Caco-2 (cell line): ENCODE results near the gene SLC12A7. TPM values are rescaled to one million over a fixed set of nuclear protein-coding genes. Genes with fewer than 3 reads are reported as not detected.
A peak's percentile ranks its signal among the peaks of the same experiment; 100 is the strongest.

ENCODE experiments used
- BruUV-seq: library from RNA; stranded (reverse); fragments of 400-500 nt; replicated peaks from 2 replicates; lab custom pipeline; 2021; lab: Mats Ljungman, UMichigan
- CTCF ChIA-PET: fragments of 300-600 bp; sonication (Branson Sonifier 250); formaldehyde crosslinking; loops from one replicate; lab custom pipeline; 2022; ENCODE audit warnings: antibody characterized with exemption; lab: Charles Lee
- POLR2A ChIA-PET: fragments of 300-600 bp; sonication (Branson Sonifier 250); formaldehyde crosslinking; loops from one replicate; lab custom pipeline; 2022; ENCODE audit warnings: antibody characterized with exemption; lab: Charles Lee
- DNase-seq, 2 experiments: peaks; one replicate each; pipeline versions ENCODE4 v3.0.0 to v3.0.0-alpha.2; 2020 to 2022
- H3K27me3 ChIP-seq: replicated peaks from 2 replicates; pipeline ENCODE4 v1.6.0; 2011; ENCODE audit warnings: low read length; ENCODE audit not compliant: control insufficient read depth, insufficient read depth
- H3K36me3 ChIP-seq: 2 replicates; pipeline ENCODE4 v1.5.1; 2011; ENCODE audit warnings: low read length; ENCODE audit not compliant: control insufficient read depth, insufficient read depth
- H3K4me1 ChIP-seq: fragments of 250-450 bp; sonication (Bioruptor Pico); 2 replicates; pipeline ENCODE4 v1.5.1; 2020; ENCODE audit warnings: mild to moderate bottlenecking
- H3K4me3 ChIP-seq: 2 replicates; pipeline ENCODE4 v1.5.1; 2011; ENCODE audit warnings: low read depth, mild to moderate bottlenecking, control low read depth, low read length
- H3K9me3 ChIP-seq: fragments of 250-450 bp; sonication (Bioruptor Pico); 2 replicates; pipeline ENCODE4 v1.5.1; 2020; ENCODE audit warnings: mild to moderate bottlenecking, moderate library complexity
- H3K27ac Mint-ChIP-seq: one replicate; pipeline ENCODE4 v1.8.0; 2022; ENCODE audit warnings: mixed read lengths; ENCODE audit not compliant: unreplicated experiment
- H3K27me3 Mint-ChIP-seq: one replicate; pipeline ENCODE4 v1.8.0; 2022; ENCODE audit warnings: mixed read lengths; ENCODE audit not compliant: insufficient read depth, unreplicated experiment
- H3K36me3 Mint-ChIP-seq: one replicate; pipeline ENCODE4 v1.8.0; 2022; ENCODE audit warnings: mild to moderate bottlenecking, mixed read lengths; ENCODE audit not compliant: insufficient read depth, unreplicated experiment
- H3K4me1 Mint-ChIP-seq: one replicate; pipeline ENCODE4 v1.8.0; 2022; ENCODE audit warnings: low read depth, mixed read lengths; ENCODE audit not compliant: unreplicated experiment
- H3K4me3 Mint-ChIP-seq: one replicate; pipeline ENCODE4 v1.8.0; 2022; ENCODE audit warnings: mild to moderate bottlenecking, moderate library complexity, mixed read lengths; ENCODE audit not compliant: unreplicated experiment
- H3K9me3 Mint-ChIP-seq: one replicate; pipeline ENCODE4 v1.8.0; 2022; ENCODE audit warnings: mixed read lengths; ENCODE audit not compliant: unreplicated experiment
- CTCF ChIP-seq, 2 experiments: fragments of 200-600 bp in 1 of 2; IDR thresholded peaks; 1 replicate in 1 of 2; 2 replicates in 1 of 2; pipeline versions ENCODE4 v1.5.1 to v1.8.0; 2011 to 2022; ENCODE audit warnings: antibody characterized with exemption in 1 of 2, control low read depth in 1 of 2, inconsistent platforms in 1 of 2, low read depth in 1 of 2, low read length in 1 of 2, mild to moderate bottlenecking in 1 of 2, moderate library complexity in 1 of 2; ENCODE audit not compliant: insufficient read depth in 1 of 2, severe bottlenecking in 1 of 2, unreplicated experiment in 1 of 2
- intact Hi-C: fragments of 100-400 bp; cut with micrococcal nuclease; formaldehyde crosslinking; loops from one replicate; pipeline ENCODE4 v1.10.0; 2022; ENCODE audit not compliant: unreplicated experiment
- total RNA-seq: library from RNA; stranded (reverse); gene quantifications from 2 replicates; pipeline ENCODE4 v1.2.3, GENCODE V29; 2022

SLC12A7 gene
- total RNA-seq, 1 experiment from 2014 or later, result 41.7 TPM

GRCh38 chr5:1130218-1130946 lies 18.5 kb upstream of the SLC12A7 start:
- CTCF ChIA-PET, result interaction anchor here (0.8 to 1.8 kb wide), 6 partner anchors 10 to 207 kb away, joined by 3 to 10 read pairs (median 4); no protein-coding TSS in a partner anchor
- no TSS peak for BruUV-seq
- H3K27ac Mint-ChIP-seq, result no peak overlapping the region

GRCh38 chr5:1129711-1130055 lies 17.8 kb upstream of the SLC12A7 start:
- no peaks in the 10 kb centered on the region; the same call in 1 of the 2 replicates for H3K36me3 ChIP-seq
- peaks cover 13% of the 10 kb centered on the region for H3K4me1 Mint-ChIP-seq
- no peaks in the 10 kb centered on the region for H3K36me3 Mint-ChIP-seq
- no peaks in the 10 kb centered on the region for H3K27me3 Mint-ChIP-seq
- CTCF ChIA-PET, result interaction anchor here (1.0 to 1.8 kb wide), 4 partner anchors 11 to 206 kb away, joined by 3 to 10 read pairs (median 3); no protein-coding TSS in a partner anchor
- no peak overlapping the region for H3K4me3 Mint-ChIP-seq
- peaks cover 41% of the 10 kb centered on the region for H3K4me1 ChIP-seq
- no peak for TF ChIP-seq CTCF (IDR thresholded peaks at IDR 0.05; ENCODE audit: insufficient read depth in 1 of 2, low read depth in 1 of 2, low read length in 1 of 2, severe bottlenecking in 1 of 2, unreplicated experiment in 1 of 2)
- H3K9me3 ChIP-seq, result no peaks in the 10 kb centered on the region
- BruUV-seq, result no TSS peak
- intact Hi-C loops, result no loop called here
- peaks cover 3% of the 10 kb centered on the region for H3K9me3 Mint-ChIP-seq
- H3K4me3 ChIP-seq, result no peak overlapping the region
- POLR2A ChIA-PET, result no interaction called here
- no peak overlapping the region for H3K27ac Mint-ChIP-seq
- no peaks in the 10 kb centered on the region for H3K27me3 ChIP-seq
- no peak for DNase-seq

More at GRCh38 chr5:1130218-1130946, 18.5 kb upstream of the SLC12A7 start:
- intact Hi-C loops, result no loop called here
- no peaks in the 10 kb centered on the region for H3K27me3 ChIP-seq
- Mint-ChIP-seq H3K27me3 (no peaks in the 10 kb centered on the region), H3K36me3 (no peaks in the 10 kb centered on the region), H3K4me3 (no peak overlapping the region), H3K4me1 (peaks cover 9% of the 10 kb centered on the region), H3K9me3 (no peaks in the 10 kb centered on the region)
- H3K4me3 ChIP-seq, result no peak overlapping the region
- H3K36me3 ChIP-seq, result no peaks in the 10 kb centered on the region; the same call in 1 of the 2 replicates
- TF ChIP-seq CTCF (IDR thresholded peaks at IDR 0.05; ENCODE audit: insufficient read depth in 1 of 2, low read depth in 1 of 2, low read length in 1 of 2, severe bottlenecking in 1 of 2, unreplicated experiment in 1 of 2), result no peak
- POLR2A ChIA-PET, result no interaction called here
- H3K9me3 ChIP-seq, result no peaks in the 10 kb centered on the region
- peak; percentile 34 to 59 for DNase-seq
- H3K4me1 ChIP-seq, result peaks cover 41% of the 10 kb centered on the region

- Mint-ChIP-seq H3K27me3 (no peaks in the 10 kb centered on the region), H3K4me1 (peaks cover 18% of the 10 kb centered on the region), H3K36me3 (peaks cover 1% of the 10 kb centered on the region), H3K27ac (no peak overlapping the region), H3K4me3 (no peak overlapping the region), H3K9me3 (peaks cover 8% of the 10 kb centered on the region)
- DNase-seq, result no peak
- H3K4me3 ChIP-seq, result no peak overlapping the region
- TF ChIP-seq CTCF (IDR thresholded peaks at IDR 0.05; ENCODE audit: insufficient read depth in 1 of 2, low read depth in 1 of 2, low read length in 1 of 2, severe bottlenecking in 1 of 2, unreplicated experiment in 1 of 2), result no peak
- H3K27me3 ChIP-seq, result no peaks in the 10 kb centered on the region
- BruUV-seq, result no TSS peak
- no peaks in the 10 kb centered on the region; the same call in 1 of the 2 replicates for H3K36me3 ChIP-seq
- ChIA-PET POLR2A (no interaction called here), CTCF (interaction anchor here (1.1 to 1.8 kb wide), 2 partner anchors 10 to 12 kb away, joined by 3 to 10 read pairs; no protein-coding TSS in a partner anchor)
- H3K4me1 ChIP-seq, result peaks cover 41% of the 10 kb centered on the region
- 0 out of 2 replicates have a peak, but pooled peaks cover 4% of the 10 kb centered on the region for H3K9me3 ChIP-seq
- intact Hi-C loops, result no loop called here
Observed at GRCh38 chr5:1128977-1129710, 17.3 kb upstream of the SLC12A7 start.
